Peyer's patch (tissue), 4 donors: ENCODE results near the gene DLGAP4.

Experiments
- POLR2A ChIP-seq, 2 donors: fragments of 450-650 bp; IDR thresholded peaks; one replicate each; pipeline ENCODE4 v1.5.1; 2017; ENCODE audit warnings: antibody characterized with exemption in 2 of 2, mild to moderate bottlenecking in 2 of 2, moderate library complexity in 2 of 2
- TF ChIP-seq, protein P1 (sequence below), 6 experiments: fragments of 450-650 bp in 4 of 6; fragments of 200-600 bp in 2 of 6; sonication (generic) in 1 of 6; IDR thresholded peaks; one replicate each; pipeline ENCODE4 v1.5.1; 2017 to 2019; ENCODE audit warnings: antibody characterized with exemption in 6 of 6, mild to moderate bottlenecking in 3 of 6, moderate library complexity in 1 of 6

DNA sequence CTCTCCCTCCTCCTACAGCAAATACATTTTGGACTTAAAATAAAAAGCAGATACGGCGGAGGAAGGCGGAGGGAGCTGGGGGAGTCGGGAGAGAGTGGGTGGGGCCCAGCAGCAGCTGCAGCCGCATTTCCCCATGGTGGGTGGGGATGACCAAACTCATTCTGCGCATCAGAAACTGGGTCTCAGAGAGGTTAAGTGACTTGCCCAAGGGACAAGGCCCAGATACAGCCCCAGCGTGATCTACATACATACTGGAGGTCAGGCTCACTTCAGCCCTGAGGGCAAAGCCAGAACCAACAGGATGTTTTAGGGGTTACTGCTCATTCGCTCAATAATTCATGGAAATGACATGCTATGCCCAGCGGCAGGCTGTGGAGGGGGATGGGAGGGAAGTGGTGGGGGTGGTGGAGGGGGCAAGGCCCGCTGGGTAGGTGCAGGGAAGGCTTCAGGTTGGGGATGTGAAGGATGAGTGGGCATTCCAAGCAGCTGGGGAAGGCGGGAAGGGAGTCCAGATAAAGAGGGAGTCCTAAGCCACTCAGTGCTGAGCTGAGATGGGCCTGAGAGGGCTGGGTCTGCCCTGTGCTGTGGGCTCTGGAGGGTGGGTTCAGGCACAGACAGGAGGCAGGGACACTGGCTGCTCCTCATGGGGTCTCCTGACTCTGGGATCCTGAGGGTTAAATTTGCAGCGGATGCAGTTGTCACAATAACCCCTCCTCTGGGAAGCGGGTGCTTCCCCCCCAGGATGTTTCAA, 31.0 kb downstream of the DLGAP4 start:
- TF ChIP-seq, protein P1, sequence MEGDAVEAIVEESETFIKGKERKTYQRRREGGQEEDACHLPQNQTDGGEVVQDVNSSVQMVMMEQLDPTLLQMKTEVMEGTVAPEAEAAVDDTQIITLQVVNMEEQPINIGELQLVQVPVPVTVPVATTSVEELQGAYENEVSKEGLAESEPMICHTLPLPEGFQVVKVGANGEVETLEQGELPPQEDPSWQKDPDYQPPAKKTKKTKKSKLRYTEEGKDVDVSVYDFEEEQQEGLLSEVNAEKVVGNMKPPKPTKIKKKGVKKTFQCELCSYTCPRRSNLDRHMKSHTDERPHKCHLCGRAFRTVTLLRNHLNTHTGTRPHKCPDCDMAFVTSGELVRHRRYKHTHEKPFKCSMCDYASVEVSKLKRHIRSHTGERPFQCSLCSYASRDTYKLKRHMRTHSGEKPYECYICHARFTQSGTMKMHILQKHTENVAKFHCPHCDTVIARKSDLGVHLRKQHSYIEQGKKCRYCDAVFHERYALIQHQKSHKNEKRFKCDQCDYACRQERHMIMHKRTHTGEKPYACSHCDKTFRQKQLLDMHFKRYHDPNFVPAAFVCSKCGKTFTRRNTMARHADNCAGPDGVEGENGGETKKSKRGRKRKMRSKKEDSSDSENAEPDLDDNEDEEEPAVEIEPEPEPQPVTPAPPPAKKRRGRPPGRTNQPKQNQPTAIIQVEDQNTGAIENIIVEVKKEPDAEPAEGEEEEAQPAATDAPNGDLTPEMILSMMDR (IDR thresholded peaks at IDR 0.05): no peak
- TF ChIP-seq POLR2A (IDR thresholded peaks at IDR 0.05): no peak
